Dendritic cell treated with granulocyte-macrophage colony-stimulating factor and Interleukin-4, amounts not matched to agents 40 ng/mL and 50 ng/mL, for 4 days (primary cell): Measurements from ENCODE around the gene BICC1.

Source experiments
- H3K27ac Mint-ChIP-seq: one replicate; pipeline ENCODE4 v1.8.0; 2022; ENCODE audit warnings: mild to moderate bottlenecking, mixed read lengths
- H3K27me3 Mint-ChIP-seq: one replicate; pipeline ENCODE4 v1.8.0; 2022; ENCODE audit warnings: mild to moderate bottlenecking, mixed read lengths
- H3K36me3 Mint-ChIP-seq: one replicate; pipeline ENCODE4 v1.8.0; 2022; ENCODE audit warnings: low read depth, mixed read lengths
- H3K4me1 Mint-ChIP-seq: one replicate; pipeline ENCODE4 v1.8.0; 2022; ENCODE audit warnings: low read depth, mixed read lengths
- H3K4me3 Mint-ChIP-seq: one replicate; pipeline ENCODE4 v1.8.0; 2022; ENCODE audit warnings: mild to moderate bottlenecking, moderate library complexity, mixed read lengths
- H3K9me3 Mint-ChIP-seq: one replicate; pipeline ENCODE4 v1.8.0; 2022; ENCODE audit warnings: mixed read lengths
- intact Hi-C: fragments of 100-400 bp; cut with micrococcal nuclease; formaldehyde crosslinking; loops from one replicate; pipeline ENCODE4 v1.15.0; 2022

Gene BICC1

DNA sequence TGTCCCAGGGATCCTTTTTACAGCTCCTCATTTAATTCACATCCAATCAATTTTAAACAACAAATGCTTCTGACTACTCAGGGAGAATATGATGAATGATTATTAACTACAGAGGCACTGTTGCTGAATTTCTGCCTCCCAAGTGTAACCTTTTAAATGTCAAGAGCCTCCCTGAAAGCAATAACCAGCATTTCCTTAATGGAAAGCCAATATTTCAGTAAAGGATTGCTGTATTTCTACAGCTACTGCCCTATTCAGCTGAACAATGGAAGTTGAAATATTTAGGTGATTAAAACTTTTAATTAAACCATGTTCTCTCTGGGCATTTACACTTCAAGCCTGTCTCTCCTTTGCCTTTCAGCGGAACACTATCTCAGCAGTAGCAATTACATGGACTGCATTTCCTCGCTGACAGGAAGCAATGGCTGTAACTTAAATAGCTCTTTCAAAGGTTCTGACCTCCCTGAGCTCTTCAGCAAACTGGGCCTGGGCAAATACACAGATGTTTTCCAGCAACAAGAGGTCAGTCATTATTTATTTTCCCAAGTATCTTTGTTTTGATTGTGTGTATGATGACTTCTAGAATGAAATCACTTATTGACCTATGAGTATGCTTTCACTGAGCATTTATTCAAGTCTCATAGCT lies 304.7 kb downstream of the BICC1 start:
- no peaks in the 10 kb centered on the region for H3K4me1 Mint-ChIP-seq
- H3K27ac Mint-ChIP-seq = no peak overlapping the region
- intact Hi-C loops = no loop called here

GRCh38 chr10:58818900-58819299 lies 306.2 kb downstream of the BICC1 start:
- Mint-ChIP-seq H3K4me1 (no peaks in the 10 kb centered on the region), H3K27me3 (no peaks in the 10 kb centered on the region), H3K36me3 (no peaks in the 10 kb centered on the region), H3K27ac (no peak overlapping the region), H3K4me3 (no peak overlapping the region), H3K9me3 (no peaks in the 10 kb centered on the region)
- intact Hi-C loops = no loop called here

More for the DNA sequence above, 304.7 kb downstream of the BICC1 start:
- Mint-ChIP-seq H3K27me3 (no peaks in the 10 kb centered on the region), H3K4me3 (no peak overlapping the region), H3K36me3 (no peaks in the 10 kb centered on the region), H3K9me3 (no peaks in the 10 kb centered on the region)

DNA sequence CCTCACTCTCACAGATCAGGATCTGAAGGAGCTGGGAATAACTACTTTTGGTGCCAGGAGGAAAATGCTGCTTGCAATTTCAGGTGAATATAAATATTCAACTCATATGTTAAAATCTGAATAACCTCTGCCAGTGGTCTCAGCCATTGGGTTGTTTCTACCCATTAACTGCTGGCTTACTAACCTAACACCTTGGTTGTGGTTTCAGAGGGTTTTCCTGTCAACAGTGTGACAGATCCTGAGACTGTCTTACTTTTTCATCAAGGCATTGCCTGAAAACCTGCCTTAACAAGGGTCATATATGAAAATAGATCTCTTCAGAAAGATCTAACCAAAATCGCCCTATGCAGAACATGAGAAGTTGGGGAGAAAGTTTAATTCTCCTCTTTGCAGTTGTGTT lies 307.7 kb downstream of the BICC1 start:
- H3K9me3 Mint-ChIP-seq = no peaks in the 10 kb centered on the region
- no peaks in the 10 kb centered on the region for H3K36me3 Mint-ChIP-seq
- H3K27ac Mint-ChIP-seq = no peak overlapping the region
- no peak overlapping the region for H3K4me3 Mint-ChIP-seq
- H3K27me3 Mint-ChIP-seq = no peaks in the 10 kb centered on the region
- H3K4me1 Mint-ChIP-seq = no peaks in the 10 kb centered on the region
- intact Hi-C loops = no loop called here

GRCh38 chr10:58820861-58821751 lies 308.4 kb downstream of the BICC1 start:
- intact Hi-C loops = no loop called here
- Mint-ChIP-seq H3K27me3 (no peaks in the 10 kb centered on the region), H3K4me1 (no peaks in the 10 kb centered on the region), H3K4me3 (no peak overlapping the region), H3K9me3 (no peaks in the 10 kb centered on the region), H3K27ac (no peak overlapping the region), H3K36me3 (no peaks in the 10 kb centered on the region)

- no peaks in the 10 kb centered on the region for H3K9me3 Mint-ChIP-seq
- H3K4me1 Mint-ChIP-seq = no peaks in the 10 kb centered on the region
- H3K4me3 Mint-ChIP-seq = no peak overlapping the region
- H3K36me3 Mint-ChIP-seq = no peaks in the 10 kb centered on the region
- intact Hi-C loops = no loop called here
- no peaks in the 10 kb centered on the region for H3K27me3 Mint-ChIP-seq
- no peak overlapping the region for H3K27ac Mint-ChIP-seq
Observed at GRCh38 chr10:58821752-58822056, 309.0 kb downstream of the BICC1 start.

DNA sequence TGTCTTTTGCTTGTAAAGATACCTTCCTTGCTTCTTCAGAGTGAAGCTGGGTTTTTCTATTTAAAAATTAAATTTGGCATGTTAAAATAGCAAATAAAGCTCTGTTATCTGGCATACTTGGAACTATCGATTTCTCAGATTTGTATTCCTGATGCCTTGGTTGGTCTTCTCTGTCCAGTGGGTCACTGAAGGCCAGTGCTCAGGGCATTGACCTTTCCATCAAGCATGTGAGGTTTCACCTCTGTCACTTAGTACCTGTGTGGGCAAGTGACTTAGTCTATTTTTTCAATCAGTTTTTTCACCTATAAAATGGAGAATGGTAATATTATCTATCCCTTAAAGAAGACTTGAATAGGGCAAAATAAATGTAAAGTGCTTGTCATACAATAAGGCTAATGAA lies 311.3 kb downstream of the BICC1 start:
- H3K27me3 Mint-ChIP-seq = no peaks in the 10 kb centered on the region
- no peak overlapping the region for H3K27ac Mint-ChIP-seq
- H3K36me3 Mint-ChIP-seq = no peaks in the 10 kb centered on the region
- no peaks in the 10 kb centered on the region for H3K4me1 Mint-ChIP-seq
- no peaks in the 10 kb centered on the region for H3K9me3 Mint-ChIP-seq
- H3K4me3 Mint-ChIP-seq = no peak overlapping the region
- intact Hi-C loops = no loop called here

GRCh38 chr10:58824396-58824795 lies 311.7 kb downstream of the BICC1 start:
- no peaks in the 10 kb centered on the region for H3K27me3 Mint-ChIP-seq
- H3K27ac Mint-ChIP-seq = no peak overlapping the region
- H3K9me3 Mint-ChIP-seq = no peaks in the 10 kb centered on the region
- H3K36me3 Mint-ChIP-seq = no peaks in the 10 kb centered on the region
- H3K4me3 Mint-ChIP-seq = no peak overlapping the region
- intact Hi-C loops = no loop called here
- H3K4me1 Mint-ChIP-seq = no peaks in the 10 kb centered on the region

GRCh38 chr10:58826694-58827093 lies 314.0 kb downstream of the BICC1 start:
- Mint-ChIP-seq H3K4me1 (no peaks in the 10 kb centered on the region), H3K36me3 (no peaks in the 10 kb centered on the region), H3K27ac (no peak overlapping the region), H3K9me3 (no peaks in the 10 kb centered on the region), H3K27me3 (no peaks in the 10 kb centered on the region), H3K4me3 (no peak overlapping the region)
- intact Hi-C loops = no loop called here

- Mint-ChIP-seq H3K27ac (no peak overlapping the region), H3K9me3 (no peaks in the 10 kb centered on the region)
- intact Hi-C loops = no loop called here
Observed at GRCh38 chr10:58827381-58827780, 314.7 kb downstream of the BICC1 start.

GRCh38 chr10:58829839-58830238 lies 317.2 kb downstream of the BICC1 start:
- H3K27me3 Mint-ChIP-seq = no peaks in the 10 kb centered on the region

More at GRCh38 chr10:58827381-58827780, 314.7 kb downstream of the BICC1 start:
- no peaks in the 10 kb centered on the region for H3K36me3 Mint-ChIP-seq
- H3K27me3 Mint-ChIP-seq = no peaks in the 10 kb centered on the region
- no peaks in the 10 kb centered on the region for H3K4me1 Mint-ChIP-seq
- H3K4me3 Mint-ChIP-seq = no peak overlapping the region

DNA sequence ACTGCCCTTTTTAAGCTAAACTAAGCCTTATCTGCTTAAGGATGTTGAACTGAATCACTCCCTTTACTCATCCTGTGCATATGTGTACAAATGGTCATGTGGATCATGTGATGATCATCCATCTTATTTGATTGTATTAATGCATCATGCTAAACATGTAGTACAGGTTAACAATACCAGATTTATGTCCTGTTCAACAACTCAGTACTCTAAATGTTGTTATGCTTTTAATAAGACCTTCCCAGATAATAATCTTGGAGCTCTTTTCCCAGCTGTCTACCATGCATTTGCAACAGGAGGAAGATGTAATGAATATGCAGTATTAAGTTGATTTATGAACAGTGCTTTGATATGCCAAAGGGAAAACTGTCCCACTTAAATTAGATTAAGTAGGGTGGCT lies 318.0 kb downstream of the BICC1 start:
- H3K4me1 Mint-ChIP-seq = no peaks in the 10 kb centered on the region
- intact Hi-C loops = no loop called here
- no peaks in the 10 kb centered on the region for H3K27me3 Mint-ChIP-seq
- no peaks in the 10 kb centered on the region for H3K9me3 Mint-ChIP-seq
- H3K27ac Mint-ChIP-seq = no peak overlapping the region
- H3K36me3 Mint-ChIP-seq = no peaks in the 10 kb centered on the region
- no peak overlapping the region for H3K4me3 Mint-ChIP-seq

More at GRCh38 chr10:58829839-58830238, 317.2 kb downstream of the BICC1 start:
- Mint-ChIP-seq H3K27ac (no peak overlapping the region), H3K9me3 (no peaks in the 10 kb centered on the region), H3K4me3 (no peak overlapping the region), H3K36me3 (no peaks in the 10 kb centered on the region), H3K4me1 (no peaks in the 10 kb centered on the region)
- intact Hi-C loops = no loop called here

GRCh38 chr10:58833771-58834561 lies 321.3 kb downstream of the BICC1 start:
- intact Hi-C loops = no loop called here
- H3K27me3 Mint-ChIP-seq = no peaks in the 10 kb centered on the region
- H3K27ac Mint-ChIP-seq = no peak overlapping the region
- H3K36me3 Mint-ChIP-seq = no peaks in the 10 kb centered on the region
- H3K9me3 Mint-ChIP-seq = no peaks in the 10 kb centered on the region
- no peak overlapping the region for H3K4me3 Mint-ChIP-seq
- no peaks in the 10 kb centered on the region for H3K4me1 Mint-ChIP-seq

DNA sequence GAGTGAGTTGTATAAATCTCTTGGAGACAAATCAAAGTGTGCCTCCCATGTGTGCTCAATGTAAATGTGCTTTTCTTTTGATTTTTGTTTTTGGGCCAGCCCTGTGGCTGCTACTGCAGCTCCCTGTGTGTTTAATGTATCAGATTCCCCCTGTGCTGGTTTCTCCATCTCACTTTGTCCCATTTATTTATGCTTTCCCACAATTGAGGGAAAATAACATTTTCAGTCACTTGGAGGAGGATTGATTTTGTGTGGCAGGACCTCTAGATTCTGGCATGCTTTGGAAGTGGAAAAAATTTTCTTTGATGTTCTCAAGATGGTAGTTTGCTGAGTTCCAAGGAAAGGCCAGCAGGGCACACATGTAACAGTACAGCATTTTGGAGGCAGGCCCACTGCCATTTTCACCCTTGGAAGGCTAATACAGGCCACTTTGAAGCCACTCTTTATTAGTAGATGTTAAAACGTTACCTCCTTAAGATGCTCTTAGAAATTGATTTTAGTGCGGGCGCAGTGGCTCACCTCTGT lies 323.6 kb downstream of the BICC1 start:
- intact Hi-C loops = no loop called here
- H3K36me3 Mint-ChIP-seq = no peaks in the 10 kb centered on the region
- no peaks in the 10 kb centered on the region for H3K27me3 Mint-ChIP-seq
- no peak overlapping the region for H3K4me3 Mint-ChIP-seq
- no peak overlapping the region for H3K27ac Mint-ChIP-seq
- no peaks in the 10 kb centered on the region for H3K9me3 Mint-ChIP-seq
- no peaks in the 10 kb centered on the region for H3K4me1 Mint-ChIP-seq

DNA sequence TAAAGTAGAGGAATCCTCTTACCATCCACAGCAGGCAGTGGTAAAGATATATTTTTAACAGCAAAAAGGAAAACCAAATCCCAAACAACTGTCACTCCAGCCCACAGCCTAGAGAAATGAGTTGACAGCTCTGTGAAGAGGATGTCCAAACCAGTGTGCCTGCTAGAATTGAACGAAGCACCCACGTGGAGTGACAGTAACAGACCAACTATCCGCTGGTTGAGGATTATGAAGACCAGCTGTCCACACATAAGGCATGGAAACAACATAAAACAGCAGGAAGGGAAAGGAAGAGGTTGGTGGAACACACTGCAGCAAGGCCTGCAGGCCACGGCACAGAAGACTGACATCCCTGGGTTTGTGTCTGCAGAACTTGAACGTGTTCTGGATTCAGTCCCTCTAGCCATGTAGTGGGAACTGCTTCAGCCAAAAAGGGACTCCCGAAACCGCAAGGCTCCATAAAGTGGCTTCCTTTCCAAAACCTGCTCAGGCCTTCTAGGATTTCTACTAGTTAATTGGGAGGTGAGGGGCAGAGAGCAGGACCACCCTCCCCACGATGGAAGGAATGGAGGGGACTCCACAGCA lies 324.4 kb downstream of the BICC1 start:
- Mint-ChIP-seq H3K36me3 (no peaks in the 10 kb centered on the region), H3K4me3 (no peak overlapping the region), H3K9me3 (no peaks in the 10 kb centered on the region), H3K27ac (no peak overlapping the region), H3K27me3 (no peaks in the 10 kb centered on the region), H3K4me1 (no peaks in the 10 kb centered on the region)
- intact Hi-C loops = no loop called here
